A673 (cell line): ENCODE measurements around the gene SERPINA10. TPM values are rescaled to one million over a fixed set of nuclear protein-coding genes. Genes with fewer than 3 reads are reported as not detected.

ENCODE experiments used
- BruUV-seq: library from RNA; stranded (reverse); fragments of 400-500 nt; replicated peaks from 2 replicates; lab custom pipeline; 2021; lab: Mats Ljungman, UMichigan
- CTCF ChIA-PET: fragments of 300-600 bp; sonication (Branson Sonifier 250); formaldehyde crosslinking; loops from one replicate; lab custom pipeline; 2022; ENCODE audit warnings: antibody characterized with exemption; lab: Charles Lee
- POLR2A ChIA-PET: fragments of 300-600 bp; sonication (Branson Sonifier 250); formaldehyde crosslinking; loops from one replicate; lab custom pipeline; 2022; ENCODE audit warnings: antibody characterized with exemption; ENCODE audit not compliant: low non-redundant PET; lab: Charles Lee
- DNase-seq: peaks from one replicate; pipeline ENCODE4 v3.0.0-alpha.2; 2015; ENCODE audit warnings: low spot score
- H3K27ac ChIP-seq: fragments of 200-600 bp; sonication (generic); 2 replicates; pipeline ENCODE4 v1.5.1; 2016; ENCODE audit warnings: mixed run types, low read depth, mild to moderate bottlenecking, mixed read lengths, antibody characterized with exemption, low read length; ENCODE audit not compliant: poor library complexity, severe bottlenecking
- H3K27me3 ChIP-seq: fragments of 200-600 bp; sonication (generic); replicated peaks from 2 replicates; pipeline ENCODE4 v1.6.1; 2017; ENCODE audit warnings: mixed run types, low read depth, mild to moderate bottlenecking, mixed read lengths, antibody characterized with exemption, low read length; ENCODE audit not compliant: insufficient read depth, poor library complexity
- H3K36me3 ChIP-seq: fragments of 200-600 bp; sonication (generic); 2 replicates; pipeline ENCODE4 v1.6.1; 2016; ENCODE audit warnings: mixed run types, mild to moderate bottlenecking, mixed read lengths, antibody characterized with exemption, low read length; ENCODE audit not compliant: insufficient read depth, poor library complexity, severe bottlenecking
- H3K4me1 ChIP-seq: fragments of 200-600 bp; sonication (generic); 2 replicates; pipeline ENCODE4 v1.6.1; 2017; ENCODE audit warnings: mixed run types, mild to moderate bottlenecking, mixed read lengths, antibody characterized with exemption, low read length; ENCODE audit not compliant: insufficient read depth, poor library complexity, severe bottlenecking
- H3K4me3 ChIP-seq: fragments of 200-600 bp; sonication (generic); 2 replicates; pipeline ENCODE4 v1.5.1; 2016; ENCODE audit warnings: low read depth, mixed run types, mild to moderate bottlenecking, mixed read lengths, low read length; ENCODE audit not compliant: poor library complexity, severe bottlenecking
- H3K9me3 ChIP-seq: fragments of 200-600 bp; sonication (generic); 2 replicates; pipeline ENCODE4 v1.6.1; 2016; ENCODE audit warnings: mixed run types, low read depth, mild to moderate bottlenecking, mixed read lengths, antibody characterized with exemption, low read length; ENCODE audit not compliant: poor library complexity, severe bottlenecking
- EZH2 ChIP-seq: fragments of 200-600 bp; sonication (generic); IDR thresholded peaks from 2 replicates; pipeline ENCODE4 v1.6.1; 2017; ENCODE audit warnings: borderline replicate concordance, low read depth, mild to moderate bottlenecking, mixed read lengths, antibody characterized with exemption, low read length; ENCODE audit not compliant: poor library complexity, severe bottlenecking
- intact Hi-C: fragments of 100-400 bp; cut with micrococcal nuclease; formaldehyde crosslinking; loops from one replicate; pipeline ENCODE4 v1.10.0; 2022; ENCODE audit not compliant: unreplicated experiment
- total RNA-seq: library from RNA; stranded (reverse); gene quantifications from 2 replicates; pipeline ENCODE4 v1.2.3, GENCODE V29; 2021
- TF ChIP-seq, protein P1 (sequence below): fragments of 300-800, 200-600 bp; sonication (generic); conservative IDR thresholded peaks from 2 replicates; pipeline ENCODE4 v1.5.1; 2017; ENCODE audit warnings: low read depth, mild to moderate bottlenecking, antibody characterized with exemption, low read length, moderate library complexity, mixed read lengths

Gene SERPINA10
- total RNA-seq, 1 experiment from 2014 or later: not detected

DNA sequence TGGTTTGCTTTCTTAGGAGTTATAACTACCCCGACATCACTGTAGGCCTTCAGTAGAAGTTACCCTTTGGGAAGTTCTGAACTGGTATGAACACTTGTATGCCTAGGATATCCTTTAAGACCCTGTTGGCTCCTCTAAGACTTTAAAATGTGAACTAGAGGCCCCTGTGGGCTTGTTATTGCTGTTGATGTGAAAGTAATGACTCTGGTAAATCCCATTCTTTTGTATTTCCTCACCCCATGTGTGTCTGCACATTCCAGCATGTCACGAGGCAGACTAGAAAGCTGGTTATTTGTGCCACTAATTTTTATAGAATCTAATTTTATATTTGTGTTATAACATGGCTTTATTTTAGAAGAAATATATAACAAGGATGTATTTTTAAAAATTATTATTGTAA is 48.9 kb downstream of the SERPINA10 start:
- intact Hi-C loops: no loop called here
- CTCF ChIA-PET: no interaction called here
- DNase-seq: peak; percentile 5
- no peak overlapping the region for H3K27ac ChIP-seq
- H3K9me3 ChIP-seq: no peaks in the 10 kb centered on the region
- no peak overlapping the region for H3K4me3 ChIP-seq
- H3K36me3 ChIP-seq: no peaks in the 10 kb centered on the region
- no peaks in the 10 kb centered on the region for H3K4me1 ChIP-seq
- BruUV-seq: no TSS peak
- POLR2A ChIA-PET: no interaction called here
- no peaks in the 10 kb centered on the region for H3K27me3 ChIP-seq
- TF ChIP-seq, protein P1, sequence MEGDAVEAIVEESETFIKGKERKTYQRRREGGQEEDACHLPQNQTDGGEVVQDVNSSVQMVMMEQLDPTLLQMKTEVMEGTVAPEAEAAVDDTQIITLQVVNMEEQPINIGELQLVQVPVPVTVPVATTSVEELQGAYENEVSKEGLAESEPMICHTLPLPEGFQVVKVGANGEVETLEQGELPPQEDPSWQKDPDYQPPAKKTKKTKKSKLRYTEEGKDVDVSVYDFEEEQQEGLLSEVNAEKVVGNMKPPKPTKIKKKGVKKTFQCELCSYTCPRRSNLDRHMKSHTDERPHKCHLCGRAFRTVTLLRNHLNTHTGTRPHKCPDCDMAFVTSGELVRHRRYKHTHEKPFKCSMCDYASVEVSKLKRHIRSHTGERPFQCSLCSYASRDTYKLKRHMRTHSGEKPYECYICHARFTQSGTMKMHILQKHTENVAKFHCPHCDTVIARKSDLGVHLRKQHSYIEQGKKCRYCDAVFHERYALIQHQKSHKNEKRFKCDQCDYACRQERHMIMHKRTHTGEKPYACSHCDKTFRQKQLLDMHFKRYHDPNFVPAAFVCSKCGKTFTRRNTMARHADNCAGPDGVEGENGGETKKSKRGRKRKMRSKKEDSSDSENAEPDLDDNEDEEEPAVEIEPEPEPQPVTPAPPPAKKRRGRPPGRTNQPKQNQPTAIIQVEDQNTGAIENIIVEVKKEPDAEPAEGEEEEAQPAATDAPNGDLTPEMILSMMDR: no peak
- TF ChIP-seq EZH2: no peak

DNA sequence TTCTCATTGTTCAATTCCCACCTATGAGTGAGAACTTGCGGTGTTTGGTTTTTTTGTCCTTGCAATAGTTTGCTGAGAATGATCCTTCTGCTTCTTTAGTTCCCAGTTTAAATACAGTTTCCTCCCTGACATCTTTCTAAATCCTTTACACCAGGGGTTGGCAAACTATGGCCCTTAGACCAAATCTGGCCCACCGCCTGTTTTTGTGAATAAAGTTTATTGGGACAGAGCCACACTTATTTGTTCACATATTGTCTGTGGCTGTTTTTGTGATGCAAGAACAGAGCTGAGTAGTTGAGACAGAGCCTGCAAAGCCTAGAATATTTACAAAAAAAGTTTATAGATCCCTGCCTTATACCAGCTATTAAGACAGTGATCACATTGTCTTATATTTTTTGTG is 53.7 kb downstream of the SERPINA10 start:
- H3K4me1 ChIP-seq: no peaks in the 10 kb centered on the region
- H3K27ac ChIP-seq: no peak overlapping the region
- CTCF ChIA-PET: no interaction called here
- no peaks in the 10 kb centered on the region for H3K9me3 ChIP-seq
- intact Hi-C loops: no loop called here
- H3K36me3 ChIP-seq: no peaks in the 10 kb centered on the region
- BruUV-seq: no TSS peak
- POLR2A ChIA-PET: no interaction called here
- no peak for TF ChIP-seq EZH2
- TF ChIP-seq, protein P1: no peak
- DNase-seq: no peak
- H3K27me3 ChIP-seq: no peaks in the 10 kb centered on the region
- no peak overlapping the region for H3K4me3 ChIP-seq

DNA sequence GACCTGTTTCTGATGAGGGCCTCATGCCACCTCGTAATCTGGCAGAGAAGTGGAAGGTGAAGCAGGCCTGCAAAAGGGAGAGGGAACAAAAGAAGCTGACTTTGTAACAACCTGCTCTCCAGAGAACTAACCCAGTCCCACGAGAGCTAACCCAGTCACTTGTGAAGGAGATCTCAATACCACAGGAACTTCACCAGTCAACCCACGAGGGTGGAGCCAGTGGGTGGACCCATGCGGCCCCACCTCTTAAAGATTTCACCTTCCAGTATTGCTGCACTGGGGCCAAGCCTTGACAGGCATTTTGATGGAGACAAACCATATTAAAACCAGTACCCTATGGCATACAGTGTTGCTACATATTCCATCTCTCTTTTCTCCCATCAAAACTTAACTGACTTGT is 55.1 kb downstream of the SERPINA10 start:
- intact Hi-C loops: no loop called here
- TF ChIP-seq, protein P1: no peak
- no peak for TF ChIP-seq EZH2
- H3K4me1 ChIP-seq: no peaks in the 10 kb centered on the region
- ChIA-PET CTCF (no interaction called here), POLR2A (no interaction called here)
- H3K4me3 ChIP-seq: no peak overlapping the region
- H3K36me3 ChIP-seq: no peaks in the 10 kb centered on the region
- no peaks in the 10 kb centered on the region for H3K27me3 ChIP-seq
- no peak overlapping the region for H3K27ac ChIP-seq
- BruUV-seq: no TSS peak
- DNase-seq: no peak
- H3K9me3 ChIP-seq: no peaks in the 10 kb centered on the region
